Eye (tissue), 1 donor: ENCODE data around the gene DNAJB14.
A peak's percentile ranks its signal among the peaks of the same experiment; 100 is the strongest.
"Not testable (repeated sequence)": the region's sequence is repeated elsewhere in the genome, so short reads cannot be mapped to it uniquely, and the experiment has no call there.

Experiments used
- DNase-seq: peaks from one replicate; pipeline ENCODE4 v3.0.0-alpha.2; 2015

DNAJB14 gene

DNA sequence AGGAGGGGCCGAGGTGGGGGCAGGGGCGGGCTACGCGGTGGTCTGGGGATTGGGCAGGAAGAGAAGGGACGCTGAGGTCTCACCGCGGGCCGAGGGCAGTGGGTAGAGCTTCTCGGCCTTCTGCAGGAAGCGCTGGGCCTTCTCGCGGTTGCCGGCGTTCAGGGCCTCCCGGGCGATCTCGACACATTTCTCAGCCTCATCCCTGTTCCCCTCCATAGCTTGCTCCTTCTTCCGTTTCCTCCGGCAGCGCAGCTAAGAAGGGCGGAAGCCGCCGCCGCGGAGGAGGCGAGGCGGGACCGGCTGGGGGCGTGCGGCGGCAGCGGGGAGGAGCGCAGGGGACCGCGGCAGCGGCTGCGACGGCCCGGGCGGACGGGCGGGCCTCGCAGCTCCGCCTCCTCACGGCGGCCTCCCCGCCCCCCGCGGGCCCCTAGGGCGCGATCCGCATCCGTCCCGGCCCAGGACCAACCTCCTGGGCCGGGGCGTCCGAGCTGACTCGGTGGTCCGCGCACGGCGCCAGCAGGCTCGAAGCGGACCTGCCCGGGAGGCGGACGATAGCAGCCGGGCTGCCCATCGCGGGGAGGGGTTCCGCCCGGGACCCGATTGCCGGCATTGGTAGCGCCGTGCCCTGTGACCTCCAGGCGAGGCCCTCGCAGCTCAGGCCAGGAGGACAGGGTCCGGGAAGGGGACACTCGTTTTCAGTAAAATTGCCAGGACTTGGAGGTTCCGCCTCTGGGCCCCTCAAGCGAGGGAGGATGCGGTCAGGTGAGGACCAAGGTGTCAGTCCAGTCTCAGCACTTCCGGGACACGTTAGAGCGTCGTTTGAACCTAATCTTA, at the start of gene DNAJB14:
Gene DNAJB14, minus strand, starts transcription at position 263 of the 834 bp plus-strand sequence. Its CDS starts 47 bp downstream, at position 216.
- peak; percentile 90 for DNase-seq

DNA sequence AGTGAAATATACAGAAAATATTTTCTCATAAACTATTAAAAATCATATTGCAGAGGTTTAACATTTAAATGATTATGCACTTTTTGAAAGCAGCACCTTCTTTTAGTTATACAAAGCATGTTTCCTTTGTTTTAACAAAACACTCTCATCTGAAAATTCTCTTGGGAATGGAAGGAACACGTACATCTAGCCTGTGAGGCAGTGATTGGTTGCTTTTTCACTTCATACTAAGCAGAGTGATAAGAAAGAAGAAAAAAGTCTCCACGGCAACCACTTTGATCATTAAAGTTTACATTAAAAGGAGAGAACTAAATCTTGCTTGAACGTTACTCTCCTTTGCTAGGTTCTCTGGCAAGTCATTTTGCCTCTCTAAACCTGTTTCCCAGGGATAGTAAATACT, 45.3 kb upstream of the DNAJB14 start:
- DNase-seq, result no peak

DNA sequence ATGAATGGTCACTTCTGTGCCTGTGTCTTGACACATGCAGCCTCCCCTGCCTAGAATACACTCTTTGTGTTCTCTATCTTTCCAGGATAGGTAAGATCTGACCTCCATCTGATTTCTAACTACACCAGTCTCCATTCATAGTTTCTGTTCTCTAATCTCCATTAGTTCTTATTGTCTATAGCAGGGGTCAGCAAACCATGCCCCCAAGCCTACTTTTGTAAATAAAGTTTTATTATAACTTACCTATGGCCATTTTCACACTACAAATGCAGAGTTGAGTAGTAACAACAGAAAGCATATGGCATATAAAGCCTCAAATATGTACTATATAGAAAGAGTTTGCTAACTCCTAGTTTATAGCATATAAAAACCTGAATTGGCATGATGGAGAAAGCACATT, 41.3 kb upstream of the DNAJB14 start:
- no peak for DNase-seq

DNA sequence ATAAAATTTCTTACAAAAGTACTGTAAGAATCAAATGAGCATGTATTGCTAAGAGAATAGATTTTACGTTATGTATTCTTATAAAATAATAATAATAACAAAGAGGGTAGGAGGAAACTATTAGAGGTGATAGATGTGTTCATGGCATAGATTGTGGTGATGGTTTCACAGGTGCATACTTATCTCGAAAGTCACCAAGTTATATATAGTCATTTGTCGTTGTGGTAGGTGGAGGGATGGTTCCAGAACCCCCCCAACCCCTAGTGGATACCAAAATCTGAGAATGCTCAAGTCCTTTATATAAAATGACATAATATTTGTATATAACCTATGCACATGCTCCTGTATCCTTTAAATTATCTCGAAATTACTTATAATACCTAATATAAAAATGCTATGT, 40.4 kb upstream of the DNAJB14 start:
- DNase-seq, result no peak

DNA sequence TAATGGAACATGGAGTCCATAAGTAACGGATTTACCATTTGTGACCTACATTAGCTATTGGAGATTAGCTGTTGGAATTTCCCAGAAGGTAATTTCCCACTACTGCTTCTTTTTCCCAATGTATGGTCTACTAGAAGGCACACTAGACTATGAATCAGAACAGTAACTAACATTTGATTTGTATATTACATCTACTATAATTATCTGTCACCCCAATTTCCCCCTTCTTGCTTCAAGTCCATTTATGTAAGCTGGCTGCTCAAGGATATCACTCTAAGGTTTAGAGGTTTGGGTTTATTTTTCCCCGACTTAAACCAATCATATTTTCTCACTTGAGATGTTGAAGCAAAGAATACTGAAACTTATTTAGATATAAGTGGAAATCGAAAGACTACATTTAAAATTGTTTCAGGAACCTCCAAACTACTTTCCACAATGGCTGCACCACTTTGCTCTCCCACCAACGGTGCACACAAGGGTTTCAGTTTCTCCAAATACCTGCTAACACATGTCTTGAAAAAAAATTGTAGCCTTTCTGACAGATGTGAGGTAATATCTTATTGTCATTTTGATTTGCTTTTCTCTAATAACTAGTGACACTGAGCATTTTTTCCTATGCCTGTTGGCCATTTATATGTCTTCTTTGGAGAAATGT, 37.0 kb upstream of the DNAJB14 start:
- DNase-seq, result no peak

DNA sequence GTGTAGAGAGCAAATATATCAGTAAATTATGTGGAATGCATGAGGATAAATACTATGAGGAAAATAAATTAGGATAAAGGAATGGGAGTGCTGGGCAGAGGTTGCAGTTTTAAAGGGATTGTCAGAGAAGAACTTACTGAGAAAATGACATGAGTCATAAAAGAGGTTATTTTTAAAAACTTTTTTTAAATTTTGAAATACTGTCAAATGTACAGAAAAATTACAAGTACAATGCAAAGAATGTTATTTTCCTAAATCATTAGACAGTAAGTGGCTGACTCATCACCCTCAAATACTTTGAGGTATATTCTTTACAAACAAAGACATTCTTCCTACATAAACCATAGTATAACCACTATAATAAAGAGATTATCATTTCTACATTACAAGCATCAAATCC, 33.5 kb upstream of the DNAJB14 start:
- DNase-seq, result no peak

DNA sequence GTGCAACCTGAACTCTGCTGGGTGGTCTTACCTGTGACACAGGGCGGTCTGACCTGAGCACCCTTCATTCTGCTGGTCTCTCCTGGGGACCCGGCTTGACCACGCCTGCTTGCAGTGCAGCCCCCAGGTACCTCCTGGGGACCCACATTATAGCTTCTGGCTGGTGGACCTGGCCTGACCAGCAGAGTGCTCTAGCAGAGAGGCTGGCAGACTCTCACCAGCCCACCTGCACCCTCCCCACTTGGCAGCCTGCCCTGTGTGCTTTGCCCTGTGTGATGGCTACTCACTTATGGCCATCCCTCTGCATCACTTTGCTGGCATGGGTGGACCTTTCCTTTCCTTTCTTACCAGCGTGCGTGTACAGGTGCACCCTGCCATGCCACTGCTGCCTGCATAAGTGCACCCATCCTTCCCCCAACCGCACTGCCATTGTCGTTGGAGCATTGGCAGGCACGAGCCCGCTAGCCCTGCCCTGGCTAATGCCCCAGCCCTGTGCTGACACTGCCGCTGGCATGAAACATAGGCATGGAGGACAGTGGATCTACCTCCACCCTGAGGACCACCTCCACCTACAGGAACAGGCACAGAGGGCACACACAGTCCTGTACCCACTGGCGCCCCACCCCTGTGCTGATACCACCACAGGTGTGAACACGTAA, 25.2 kb upstream of the DNAJB14 start:
- no peak for DNase-seq

DNA sequence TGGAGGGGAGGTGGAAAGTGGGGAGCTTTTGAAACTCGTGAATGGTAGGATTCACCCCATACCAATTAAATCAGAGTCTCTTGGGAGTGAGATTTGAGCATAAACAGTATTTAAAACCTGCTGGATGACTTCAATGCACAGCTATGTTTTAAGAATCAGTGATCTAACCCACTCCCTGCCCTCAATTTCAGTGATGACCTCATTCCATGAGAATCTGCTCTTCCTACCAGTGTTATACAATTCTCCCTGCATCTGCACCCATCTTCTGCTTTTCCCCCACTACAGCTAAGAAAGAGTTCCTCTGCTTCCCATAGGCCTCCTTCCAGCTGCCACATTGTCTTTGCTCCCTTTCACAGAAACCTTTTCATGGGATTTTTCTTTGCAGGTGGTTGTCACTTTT, 21.9 kb upstream of the DNAJB14 start:
- peak; percentile 13 for DNase-seq

DNA sequence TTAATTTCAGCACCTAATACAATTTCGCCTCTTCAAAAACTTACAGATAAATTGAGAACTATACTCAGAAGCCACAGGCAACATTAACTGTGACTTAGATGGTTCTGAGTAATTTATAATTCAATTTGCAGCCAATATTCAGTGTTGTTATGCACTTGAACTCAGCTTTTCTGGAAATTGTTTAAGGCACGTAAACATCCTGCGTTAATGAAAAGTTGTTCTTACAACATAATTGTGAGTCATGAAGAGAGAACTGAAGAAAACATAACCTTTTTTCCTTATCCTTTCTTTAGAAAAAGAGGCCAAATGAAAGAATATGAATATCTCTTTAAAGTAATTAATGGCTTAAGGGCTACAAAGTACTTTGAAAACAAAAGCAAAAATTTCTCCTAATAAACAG, 20.3 kb upstream of the DNAJB14 start:
- DNase-seq, result no peak

DNA sequence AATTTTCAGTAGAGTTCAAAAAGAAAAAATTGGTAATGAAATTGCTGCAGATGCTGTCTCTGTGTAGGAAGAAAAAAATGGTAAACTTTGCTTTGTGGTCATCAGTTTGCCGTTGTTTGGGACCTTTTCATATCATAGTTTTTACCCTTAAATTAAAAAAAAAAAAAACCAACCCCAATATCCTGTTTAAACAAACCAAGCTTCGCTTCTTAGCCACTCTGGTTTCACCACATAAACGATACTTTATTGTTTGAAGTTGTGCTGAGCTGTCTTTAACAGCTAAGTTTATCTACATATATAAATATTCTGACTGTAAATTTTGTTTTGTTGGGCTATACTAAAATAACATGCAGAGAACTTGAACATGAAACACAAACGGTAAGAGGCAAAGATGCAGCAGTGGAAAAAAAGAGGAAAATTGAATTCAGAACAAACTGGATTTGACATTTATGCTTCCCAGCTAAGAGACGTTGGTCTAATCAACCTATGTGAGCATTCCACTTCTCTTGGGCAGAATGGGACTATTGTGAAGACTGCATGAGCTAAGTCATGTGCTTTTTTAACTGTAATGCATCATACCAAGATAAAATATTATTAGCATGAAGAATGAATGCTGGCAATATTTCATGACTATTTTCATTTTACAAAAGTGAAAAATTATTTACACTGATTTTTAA, 19.4 kb upstream of the DNAJB14 start:
- DNase-seq, result no peak

DNA sequence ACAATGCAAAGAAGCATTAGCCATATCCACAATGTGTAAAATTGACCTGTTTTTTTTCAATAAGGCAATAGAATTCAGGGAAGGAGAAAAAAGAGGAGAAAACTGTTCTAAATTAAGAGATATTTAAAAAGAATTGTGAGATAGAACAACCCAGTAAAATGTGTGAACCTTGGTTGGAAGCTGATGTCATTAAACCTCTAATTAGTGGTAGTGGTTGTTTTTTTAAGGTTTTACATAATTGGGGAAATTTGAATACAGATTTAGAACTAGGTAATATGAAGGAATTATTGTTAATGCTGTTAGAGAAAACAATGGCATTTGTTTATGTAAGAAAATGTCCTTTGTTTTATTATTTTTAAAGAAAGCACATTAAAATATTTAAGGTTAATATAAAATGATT, 18.8 kb upstream of the DNAJB14 start:
- no peak for DNase-seq

DNA sequence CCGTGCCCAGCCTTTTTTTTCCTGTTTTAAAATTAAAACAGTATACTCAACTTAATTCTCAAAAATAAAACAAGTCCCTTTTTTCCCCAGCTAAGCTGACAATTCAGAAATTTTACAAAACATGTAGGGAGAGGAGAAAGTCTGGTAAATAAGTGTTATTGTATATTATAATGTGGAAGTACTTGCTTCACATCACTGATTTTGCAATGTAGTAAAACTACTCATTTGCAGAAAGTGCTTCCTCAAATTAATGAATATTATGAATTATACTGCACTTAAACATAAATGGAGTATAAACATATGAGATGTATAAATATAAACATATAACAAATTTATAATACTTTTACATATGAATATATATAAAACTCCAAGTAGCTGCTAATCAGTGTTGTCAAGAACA, 15.3 kb upstream of the DNAJB14 start:
- no peak for DNase-seq

DNA sequence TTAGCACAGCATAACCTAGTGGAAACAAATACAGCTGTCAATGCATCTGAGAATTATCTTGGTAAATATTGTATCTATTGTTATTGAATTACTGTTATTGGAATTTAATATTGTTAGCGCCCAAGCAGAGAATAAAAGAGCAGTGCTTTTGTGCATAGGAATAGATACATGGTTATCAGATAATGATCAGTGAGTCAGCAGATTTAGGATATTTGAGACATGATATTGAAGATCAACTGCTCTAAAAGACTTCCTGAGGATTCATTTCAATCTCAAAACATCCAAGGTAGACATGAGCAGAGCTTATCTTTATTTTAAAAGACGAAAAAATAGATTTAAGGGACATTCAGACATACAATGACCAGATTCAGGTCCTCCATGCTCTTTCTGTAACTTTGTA, 14.2 kb upstream of the DNAJB14 start:
- no peak for DNase-seq

DNA sequence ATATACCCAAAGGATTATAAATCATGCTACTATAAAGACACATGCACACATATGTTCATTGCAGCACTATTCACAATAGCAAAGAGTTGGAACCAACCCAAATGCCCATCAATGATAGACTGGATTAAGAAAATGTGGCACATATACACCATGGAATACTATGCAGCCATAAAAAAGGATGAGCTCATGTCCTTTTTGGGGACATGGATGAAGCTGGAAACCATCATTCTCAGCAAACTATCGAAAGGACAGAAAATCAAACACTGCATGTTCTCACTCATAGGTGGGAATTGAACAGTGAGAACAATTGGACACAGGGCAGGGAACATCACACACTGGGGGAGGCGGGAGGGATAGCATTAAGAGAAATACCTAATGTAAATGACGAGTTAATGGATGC, 11.8 kb upstream of the DNAJB14 start:
- not testable (repeated sequence) for DNase-seq

DNA sequence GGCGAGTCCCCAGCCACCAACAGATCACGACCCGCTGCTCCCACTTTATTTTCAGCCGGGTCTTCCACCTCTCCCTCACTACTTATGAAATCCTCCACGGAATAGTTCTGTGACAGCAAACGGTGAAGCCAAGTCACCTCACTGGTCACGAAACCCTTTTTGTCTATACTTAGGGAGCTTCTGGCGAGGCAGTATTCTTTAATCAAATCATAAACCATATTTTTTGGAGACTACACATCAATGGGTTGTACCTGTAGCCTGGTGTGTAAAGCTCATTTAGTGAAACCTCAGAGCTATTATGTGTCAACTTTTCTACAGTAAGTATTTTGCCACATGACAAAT, 4.5 kb upstream of the DNAJB14 start:
- no peak for DNase-seq

DNA sequence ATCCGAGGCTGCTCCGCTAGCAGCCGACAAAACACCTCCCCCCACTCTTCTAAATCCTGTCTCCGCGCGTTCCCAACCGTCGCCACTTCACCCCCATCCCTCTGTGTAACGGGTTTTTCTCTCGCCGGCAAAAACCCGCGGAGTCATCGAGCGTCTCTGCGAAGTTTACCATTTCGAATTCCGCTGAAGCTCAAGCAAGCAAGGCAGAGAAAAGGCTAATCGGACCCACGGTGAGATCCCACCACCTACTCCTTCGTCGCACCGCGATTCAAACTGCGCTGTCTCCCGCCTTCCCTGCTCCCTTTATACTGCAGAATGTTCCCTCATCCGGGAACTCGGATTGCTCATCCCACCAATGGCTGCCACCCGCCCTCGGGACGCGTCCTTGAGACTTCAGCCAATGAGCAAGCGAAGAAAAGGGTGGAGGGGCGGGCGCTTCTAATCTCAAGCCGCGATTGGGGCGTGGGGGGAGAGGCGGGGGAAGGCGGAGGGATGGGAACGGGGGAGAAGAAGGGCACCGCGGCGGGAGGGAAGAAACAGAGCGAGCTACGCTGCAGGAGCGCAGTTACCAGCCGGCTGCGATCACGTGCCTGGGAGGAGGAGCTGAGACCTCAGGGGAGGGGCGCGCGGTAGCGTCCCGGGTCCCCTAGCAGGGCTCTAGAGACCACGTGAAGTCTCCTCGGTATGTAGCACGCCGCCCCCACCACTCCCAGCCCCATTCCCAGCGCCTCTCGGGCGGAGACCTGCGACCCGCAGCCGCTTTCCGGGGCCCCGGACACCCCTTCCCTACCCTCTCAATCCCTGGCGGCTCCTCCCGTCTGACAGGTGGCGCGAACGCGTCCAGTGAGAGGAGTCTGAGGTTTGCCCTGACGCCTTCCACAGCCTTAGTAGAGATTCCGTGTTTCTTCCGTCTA, 3.8 kb upstream of the DNAJB14 start, which contains the start of gene H2AZ1:
Gene H2AZ1, minus strand, starts transcription at position 277 of the 914 bp plus-strand sequence. Its CDS starts 105 bp downstream, at position 172.
- peak; percentile 100 for DNase-seq

DNA sequence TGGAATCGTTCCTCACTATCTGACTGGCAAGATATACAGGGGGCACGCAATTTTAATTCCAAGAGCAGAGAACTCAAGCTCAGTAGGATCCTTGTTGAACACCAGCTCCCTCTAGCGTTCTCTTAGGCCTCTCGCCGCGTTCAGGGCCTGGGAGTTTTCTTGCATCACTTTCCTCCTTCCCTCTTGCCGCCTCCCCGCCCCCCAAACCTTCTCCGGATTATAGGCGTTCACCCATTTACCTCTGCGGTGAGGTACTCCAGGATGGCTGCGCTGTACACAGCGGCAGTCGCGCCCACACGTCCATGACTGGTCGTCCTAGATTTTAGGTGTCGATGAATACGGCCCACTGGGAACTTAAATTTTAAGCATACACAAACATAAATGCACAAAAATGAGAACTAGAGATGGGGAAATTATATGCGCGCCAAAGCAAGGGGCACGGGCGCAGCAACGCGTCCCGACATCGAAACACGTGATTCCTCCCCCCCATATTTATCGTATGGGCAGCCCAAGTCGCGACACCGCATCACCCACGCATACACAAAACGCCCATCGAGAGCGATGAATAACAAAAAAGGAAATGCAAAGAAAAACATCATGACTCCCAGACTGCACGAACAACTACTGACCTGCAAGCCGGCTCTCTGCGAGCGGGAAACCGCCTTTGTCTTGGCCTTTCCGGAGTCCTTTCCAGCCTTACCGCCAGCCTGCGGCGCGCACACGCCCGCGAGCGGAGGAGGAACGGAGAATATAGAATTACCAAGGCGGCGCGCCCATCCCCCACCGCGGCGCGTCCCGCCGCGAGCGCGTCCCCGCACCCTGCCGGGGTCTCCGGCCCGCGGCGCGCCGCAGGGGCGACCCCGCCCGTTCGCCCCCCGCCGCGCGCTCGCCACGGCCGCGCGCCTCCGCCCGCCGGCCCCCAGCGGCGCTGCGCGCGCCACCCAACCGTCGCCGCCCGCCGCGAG, 2.9 kb upstream of the DNAJB14 start:
- DNase-seq, result peak; percentile 98

DNA sequence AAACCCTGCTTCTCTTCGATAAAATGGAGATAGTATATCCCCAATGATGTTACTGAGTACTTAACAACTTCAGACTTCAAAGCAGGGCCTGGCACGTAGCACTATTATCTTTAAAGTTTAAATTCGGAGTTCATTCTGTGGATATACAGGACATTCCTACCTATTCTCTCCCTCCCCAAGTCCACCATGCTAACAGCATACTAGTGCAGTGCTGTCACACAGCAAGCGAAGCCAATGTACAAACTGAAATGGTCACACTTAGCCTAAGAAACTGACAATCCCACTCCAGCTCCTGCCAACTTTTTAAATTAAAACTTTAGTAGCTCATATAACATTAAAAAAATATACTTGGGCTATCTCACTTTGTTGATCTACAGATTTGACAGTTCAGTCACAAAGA, 1.2 kb upstream of the DNAJB14 start:
- DNase-seq, result peak; percentile 18

DNA sequence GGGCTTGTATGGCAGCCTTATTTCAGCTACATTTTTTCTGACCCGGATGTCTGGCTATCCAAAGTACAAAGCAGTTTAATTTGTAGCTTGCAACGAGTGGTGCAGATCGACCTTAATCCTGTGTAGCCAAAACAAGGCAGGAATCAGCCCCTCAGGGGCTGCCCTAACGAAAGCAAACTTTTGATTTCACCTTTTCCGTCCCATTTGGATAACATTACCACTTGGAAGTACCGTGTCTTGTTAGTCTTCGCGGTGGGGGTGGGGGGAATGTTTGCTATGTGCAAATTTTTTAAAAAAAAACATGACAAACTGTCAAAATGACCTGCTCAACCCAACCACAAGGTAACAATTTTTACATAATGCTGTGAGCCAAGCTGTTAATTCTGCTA, 766 bp upstream of the DNAJB14 start:
- no peak for DNase-seq

DNA sequence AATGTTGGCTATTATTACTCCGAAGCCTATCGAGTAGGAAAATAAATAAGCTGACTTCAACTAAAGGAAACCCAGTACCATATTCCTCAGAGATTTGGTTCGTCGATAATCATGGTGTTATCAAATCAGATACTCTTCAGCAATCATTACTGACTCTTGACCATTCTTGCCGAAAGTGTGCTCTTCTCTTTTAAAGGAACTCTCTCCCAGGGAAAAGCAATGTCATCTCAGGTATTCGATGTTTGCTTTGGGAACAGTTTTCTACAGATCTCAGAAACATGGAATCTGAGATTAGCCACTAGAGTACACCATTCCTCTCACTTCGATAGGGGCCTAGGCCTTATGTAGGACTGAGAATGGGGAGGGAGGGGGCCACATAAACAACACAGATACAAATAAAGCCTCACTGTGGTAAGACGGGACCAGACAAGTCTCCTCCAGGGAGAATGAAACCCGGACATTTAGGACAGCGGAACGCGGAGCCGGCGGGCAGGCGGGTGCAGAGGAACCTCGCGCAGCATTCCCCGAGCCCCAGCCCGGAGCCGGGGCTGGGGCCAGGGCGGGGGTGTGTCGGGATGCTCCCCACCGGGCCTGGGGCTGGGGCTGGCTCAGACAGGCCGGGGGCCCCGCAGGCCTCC, 581 bp downstream of the DNAJB14 start:
- peak; percentile 80 for DNase-seq
